Hematopoietic multipotent progenitor cell treated with erythropoietin and hydrocortisone succinate and interleukin-3 and kit ligand, for 15 days (in vitro differentiated cells): Measurements from ENCODE around the gene SPTLC3.

Source experiments
- DNase-seq: peaks from one replicate; pipeline ENCODE4 v3.0.0-alpha.2; 2015; ENCODE audit warnings: low spot score

The SPTLC3 gene

DNA sequence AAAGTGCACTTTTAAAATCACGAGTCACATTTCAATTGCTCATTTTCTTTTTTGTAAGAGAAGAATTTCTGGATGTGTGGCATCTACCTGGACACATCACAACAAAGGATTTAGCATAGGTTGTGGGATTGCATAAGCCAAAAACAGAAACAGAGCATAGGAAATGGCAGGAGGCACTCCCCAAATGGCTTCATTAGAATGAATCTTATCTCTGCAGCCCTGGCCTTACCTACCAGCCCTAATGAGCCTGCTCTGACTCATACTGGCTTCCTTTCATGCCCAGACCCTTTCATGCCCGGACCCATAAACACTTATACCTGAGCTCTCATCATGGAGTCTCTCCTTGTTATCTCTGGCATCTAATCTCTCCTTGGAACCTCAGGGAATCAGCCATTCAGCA is 23.9 kb upstream of the SPTLC3 start:
- no peak for DNase-seq

- no peak for DNase-seq
Measured at GRCh38 chr20:12987261-12987660, 21.5 kb upstream of the SPTLC3 start.

GRCh38 chr20:12989586-12990115 is 19.1 kb upstream of the SPTLC3 start:
- no peak for DNase-seq

DNA sequence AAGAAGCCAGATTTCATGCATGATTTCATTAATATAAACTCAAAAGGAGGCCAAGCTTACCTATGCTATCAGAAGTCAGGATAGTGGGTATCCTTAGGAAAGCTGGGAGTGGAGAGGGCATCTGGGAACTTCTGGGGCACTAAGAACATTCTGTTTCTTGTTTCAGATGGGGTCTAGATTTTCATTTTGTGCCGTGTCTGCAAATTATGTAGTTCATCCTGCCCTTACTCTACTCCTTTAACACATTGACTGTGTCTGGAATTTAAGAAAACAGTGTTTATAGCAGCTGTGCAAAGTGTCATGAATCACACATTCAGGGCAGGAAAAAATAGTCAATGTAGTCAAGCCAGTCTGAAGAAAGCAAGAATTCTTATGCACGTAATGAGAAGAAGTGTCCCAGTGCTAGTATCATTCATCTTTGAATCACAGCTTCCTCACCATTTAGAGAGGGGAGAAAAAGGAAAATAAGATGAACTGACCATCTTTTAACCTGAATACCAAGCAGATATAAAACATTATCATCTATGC is 11.6 kb upstream of the SPTLC3 start:
- DNase-seq = no peak

GRCh38 chr20:12998046-12998445 is 10.7 kb upstream of the SPTLC3 start:
- no peak for DNase-seq

- no peak for DNase-seq
Measured at GRCh38 chr20:12999201-12999600, 9.6 kb upstream of the SPTLC3 start.

DNA sequence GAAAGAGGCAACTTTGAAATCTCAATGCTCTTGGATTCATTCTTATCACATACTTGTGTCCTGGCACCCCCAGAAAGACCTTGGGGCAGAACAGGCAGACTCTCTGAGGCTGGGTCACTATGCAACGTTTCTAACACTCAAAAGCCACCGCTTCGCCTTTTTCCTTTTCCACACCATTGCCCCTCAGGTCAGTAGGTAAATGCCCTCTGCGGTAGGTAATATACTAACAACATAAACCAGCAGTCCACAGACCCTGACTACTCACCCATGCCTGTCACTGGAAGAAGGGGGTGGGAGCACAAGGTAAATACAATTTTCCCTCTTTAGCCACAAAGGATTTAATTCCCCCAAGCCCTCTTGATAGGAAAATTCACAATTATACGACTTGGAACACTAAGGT is 6.5 kb upstream of the SPTLC3 start:
- DNase-seq = no peak

GRCh38 chr20:13006825-13007224 is 1.9 kb upstream of the SPTLC3 start:
- no peak for DNase-seq

GRCh38 chr20:13007596-13007995 is 1.2 kb upstream of the SPTLC3 start:
- DNase-seq = no peak

GRCh38 chr20:13009682-13010406 is 1.1 kb downstream of the SPTLC3 start:
- no peak for DNase-seq

DNA sequence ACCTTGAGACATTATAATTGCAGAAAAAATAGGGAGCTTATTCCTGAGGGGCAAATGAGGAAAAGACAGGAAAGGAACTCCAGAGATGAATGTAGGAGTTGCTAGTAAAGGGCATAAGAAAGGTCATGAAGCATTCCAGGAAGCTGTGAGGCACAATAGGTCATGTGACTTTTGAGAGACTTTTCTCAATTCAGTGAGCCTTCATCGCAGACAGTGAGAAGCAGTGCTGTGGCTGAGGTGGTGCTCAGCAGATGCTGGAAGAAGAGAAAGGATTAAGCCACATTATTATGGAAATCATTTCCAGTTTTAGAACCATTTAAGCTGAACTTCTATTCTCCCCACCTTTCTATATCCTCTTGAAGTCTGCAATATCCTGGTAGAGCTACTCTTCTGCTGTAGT is 4.1 kb downstream of the SPTLC3 start:
- DNase-seq = no peak

DNA sequence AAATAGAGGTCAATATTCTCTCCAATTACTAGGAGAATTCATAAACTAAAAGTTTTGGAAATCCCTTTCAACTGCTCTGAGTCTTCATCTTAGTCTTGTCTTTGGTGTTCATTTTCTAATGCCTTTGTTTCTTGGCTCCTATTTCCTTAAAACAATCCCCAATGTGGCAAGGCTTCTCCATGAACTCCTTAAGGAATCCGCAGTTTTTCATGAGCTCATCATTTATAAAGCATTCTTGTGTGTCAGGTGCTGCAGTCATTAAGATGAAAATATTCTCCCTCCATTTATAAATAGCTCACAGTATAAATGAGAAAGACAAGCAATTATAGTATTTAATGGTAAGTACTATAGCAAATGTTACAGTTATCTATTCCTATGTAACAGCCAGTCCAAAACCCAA is 4.6 kb downstream of the SPTLC3 start:
- no peak for DNase-seq

GRCh38 chr20:13017235-13017634 is 8.5 kb downstream of the SPTLC3 start:
- no peak for DNase-seq

- DNase-seq = no peak
Measured at GRCh38 chr20:13017883-13018535, 9.2 kb downstream of the SPTLC3 start.

- DNase-seq = no peak
Measured at GRCh38 chr20:13021205-13021970, 12.6 kb downstream of the SPTLC3 start.

DNA sequence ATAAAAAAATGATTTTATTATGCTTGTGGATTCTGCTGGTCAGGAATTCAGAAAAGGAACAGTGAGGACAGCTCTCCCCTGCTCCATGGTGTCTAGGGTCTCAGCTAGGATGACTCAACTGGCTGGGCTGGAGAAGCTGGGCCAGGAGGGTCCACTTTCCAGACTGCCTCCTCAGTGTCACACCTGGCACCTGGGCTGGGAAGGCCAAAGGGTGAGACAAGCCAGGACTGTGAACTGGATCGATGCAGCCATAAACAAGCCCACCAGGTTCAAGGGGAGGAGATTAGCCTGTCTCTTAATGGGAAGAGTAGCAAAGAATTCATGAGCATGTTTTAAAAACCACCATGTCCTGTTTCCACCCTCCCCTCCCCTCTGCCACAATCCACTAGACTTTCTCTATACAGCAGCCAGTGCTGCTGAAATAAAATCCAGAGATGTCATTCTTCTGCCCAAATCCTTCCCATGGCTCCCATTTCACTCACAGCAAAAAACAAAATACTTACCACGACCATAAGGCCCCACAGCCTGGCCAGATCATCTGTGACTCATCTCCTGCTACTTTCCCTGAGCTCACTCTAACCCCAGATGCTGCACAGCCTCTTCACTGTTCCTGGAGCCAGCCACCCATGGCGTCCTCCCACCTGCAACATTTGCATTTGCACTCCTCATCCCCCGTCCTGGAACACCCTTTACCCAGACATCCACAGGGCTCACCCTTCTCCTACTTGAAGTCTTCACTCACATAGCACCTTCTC is 13.8 kb downstream of the SPTLC3 start:
- DNase-seq = no peak

DNA sequence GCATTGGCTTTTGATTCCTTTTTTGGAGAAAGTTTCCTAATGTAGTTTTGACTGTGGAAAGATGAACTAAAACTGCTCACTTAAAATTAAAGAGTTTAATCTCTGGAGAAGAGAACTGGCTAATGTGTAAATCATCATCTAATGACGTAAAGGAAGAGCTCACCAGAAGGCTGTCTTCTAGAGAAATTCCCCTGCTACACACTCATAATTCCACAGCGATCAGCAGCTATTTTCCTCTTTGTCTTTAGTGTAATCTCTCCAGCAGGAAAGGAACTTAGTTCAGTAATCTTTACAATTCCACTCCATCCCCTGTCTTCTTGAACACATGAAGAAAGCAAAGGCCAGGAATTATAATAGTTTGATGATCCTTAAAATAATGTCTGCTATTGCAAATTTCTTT is 15.8 kb downstream of the SPTLC3 start:
- DNase-seq = no peak

DNA sequence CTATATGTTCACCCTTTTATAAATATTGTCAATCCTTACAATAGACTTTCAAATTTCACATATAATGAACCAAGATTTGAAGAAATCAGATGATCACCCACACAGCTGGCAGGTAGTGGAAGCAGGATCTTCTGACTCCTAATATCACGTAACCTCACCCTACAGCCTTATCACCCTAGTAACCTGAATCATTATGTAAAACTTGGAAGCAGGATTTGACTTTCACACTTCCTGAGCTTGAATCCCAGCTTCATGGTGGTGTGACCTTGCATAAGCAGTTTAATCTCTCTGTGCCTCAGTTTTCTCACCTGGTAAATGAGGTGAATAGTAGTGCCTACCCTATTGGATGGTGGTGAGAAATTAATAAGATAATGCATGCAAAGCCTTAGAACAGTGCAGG is 16.4 kb downstream of the SPTLC3 start:
- DNase-seq = no peak

GRCh38 chr20:13028001-13028400 is 19.2 kb downstream of the SPTLC3 start:
- no peak for DNase-seq

DNA sequence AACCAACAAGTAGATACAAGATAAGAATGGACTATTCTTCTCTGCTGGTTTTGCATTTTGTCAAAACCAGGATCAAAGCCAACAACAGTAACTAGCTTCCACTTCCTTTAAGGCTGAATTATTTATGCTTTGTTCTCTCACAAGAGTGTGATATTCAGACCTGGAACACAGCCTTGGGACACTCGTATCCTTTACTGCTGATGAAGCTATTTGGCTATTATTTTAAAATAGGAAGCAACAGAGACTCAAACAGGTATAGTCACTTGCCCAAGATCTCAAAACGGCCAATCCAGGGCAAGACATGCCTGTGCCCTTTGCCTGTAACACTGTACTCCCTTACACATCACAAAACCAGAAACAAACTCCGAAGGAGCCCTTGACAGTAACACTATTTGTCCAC is 19.9 kb downstream of the SPTLC3 start:
- no peak for DNase-seq

DNA sequence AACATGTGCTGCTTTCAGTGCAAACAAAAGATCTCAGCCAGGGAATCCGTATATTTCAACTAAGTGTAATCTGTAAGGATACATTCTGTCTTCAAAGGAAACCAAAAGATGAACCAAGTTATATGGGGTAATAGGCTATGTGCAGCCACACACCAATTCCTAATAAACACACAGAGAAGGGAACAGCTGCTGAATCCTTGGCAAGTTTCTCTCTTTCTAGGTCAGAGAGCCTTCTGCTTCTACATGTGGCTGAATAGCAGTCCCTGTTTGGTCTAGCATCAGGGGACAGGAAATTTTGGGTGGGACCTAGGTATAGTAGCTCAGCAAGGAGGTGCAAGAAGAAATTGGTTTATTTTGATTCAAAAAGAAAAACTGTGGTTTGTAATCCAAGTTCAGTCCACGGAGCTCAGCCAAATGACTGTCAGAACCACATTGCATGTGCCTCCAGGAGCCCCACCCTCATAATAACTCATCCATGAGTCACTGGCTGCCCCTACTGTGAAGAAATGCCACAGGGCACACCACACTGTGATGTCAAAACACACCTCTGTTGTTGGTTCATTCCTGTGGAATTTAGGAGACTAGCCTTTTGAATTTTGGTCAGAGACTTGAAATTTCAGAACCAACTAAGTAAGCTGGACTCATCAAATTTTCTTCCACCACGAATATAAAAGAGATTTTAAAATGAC is 21.1 kb downstream of the SPTLC3 start:
- no peak for DNase-seq
